GM23338 (cell line): ENCODE measurements around the gene ARHGEF25. TPM values are rescaled to one million over a fixed set of nuclear protein-coding genes. Genes with fewer than 3 reads are reported as not detected.

Source experiments
- ATAC-seq: fragments of 200-7000 bp; cut with Tn5 transposase; 3 replicates; pipeline ENCODE4 v1.9.1; 2020
- DNase-seq: peaks from one replicate; pipeline ENCODE4 v3.0.0-alpha.2; 2015; ENCODE audit warnings: low spot score
- H2AFZ ChIP-seq: fragments of 200-600 bp; sonication (generic); 2 replicates; pipeline ENCODE4 v1.8.0; 2016; ENCODE audit warnings: antibody characterized with exemption, mild to moderate bottlenecking, moderate library complexity
- H3F3A ChIP-seq: fragments of 200-600 bp; sonication (generic); replicated peaks from 2 replicates; pipeline ENCODE4 v1.8.0; 2017; ENCODE audit warnings: antibody characterized with exemption, mixed run types, low read depth
- H3K27ac ChIP-seq: fragments of 200-600 bp; sonication (generic); 2 replicates; pipeline ENCODE4 v1.6.1; 2016; ENCODE audit warnings: low read depth
- H3K27me3 ChIP-seq: fragments of 200-600 bp; sonication (generic); 2 replicates; pipeline ENCODE4 v1.8.0; 2016; ENCODE audit warnings: mild to moderate bottlenecking, mixed run types, moderate library complexity; ENCODE audit not compliant: insufficient read depth
- H3K36me3 ChIP-seq: fragments of 200-600 bp; sonication (generic); 2 replicates; pipeline ENCODE4 v1.8.0; 2016; ENCODE audit warnings: mild to moderate bottlenecking; ENCODE audit not compliant: insufficient read depth
- H3K4me1 ChIP-seq: fragments of 200-600 bp; sonication (generic); 2 replicates; pipeline ENCODE4 v1.8.0; 2016; ENCODE audit warnings: mild to moderate bottlenecking, moderate library complexity; ENCODE audit not compliant: insufficient read depth
- H3K4me2 ChIP-seq: fragments of 200-600 bp; sonication (generic); 2 replicates; pipeline ENCODE4 v1.7.1; 2017; ENCODE audit warnings: mixed run types
- H3K4me3 ChIP-seq: fragments of 200-600 bp; sonication (generic); 2 replicates; pipeline ENCODE4 v1.6.1; 2016; ENCODE audit warnings: mixed run types
- H3K79me2 ChIP-seq: fragments of 200-600 bp; sonication (generic); replicated peaks from 2 replicates; pipeline ENCODE4 v1.8.0; 2017; ENCODE audit warnings: mild to moderate bottlenecking; ENCODE audit not compliant: insufficient read depth
- H3K9me2 ChIP-seq: fragments of 200-600 bp; sonication (generic); 2 replicates; pipeline ENCODE4 v1.8.0; 2017; ENCODE audit not compliant: insufficient read depth
- H4K20me1 ChIP-seq: fragments of 200-600 bp; sonication (generic); replicated peaks from 2 replicates; pipeline ENCODE4 v1.8.0; 2017; ENCODE audit warnings: mild to moderate bottlenecking; ENCODE audit not compliant: insufficient read depth
- H3K27ac Mint-ChIP-seq: 2 replicates; pipeline ENCODE4 v1.8.0; 2020; ENCODE audit warnings: inconsistent platforms, mild to moderate bottlenecking, moderate library complexity, mixed read lengths
- H3K27me3 Mint-ChIP-seq: 3 replicates; pipeline ENCODE4 v1.8.0; 2022; ENCODE audit warnings: low read depth, mild to moderate bottlenecking, moderate library complexity, mixed read lengths, inconsistent platforms; ENCODE audit not compliant: insufficient read depth, poor library complexity
- H3K36me3 Mint-ChIP-seq: 3 replicates; pipeline ENCODE4 v1.8.0; 2021; ENCODE audit warnings: low read depth, mild to moderate bottlenecking, inconsistent platforms, moderate library complexity, mixed read lengths
- H3K4me1 Mint-ChIP-seq: 3 replicates; pipeline ENCODE4 v1.8.0; 2020; ENCODE audit warnings: mild to moderate bottlenecking, inconsistent platforms, mixed read lengths
- H3K4me3 Mint-ChIP-seq: 3 replicates; pipeline ENCODE4 v1.8.0; 2021; ENCODE audit warnings: moderate library complexity, mild to moderate bottlenecking, inconsistent platforms, mixed read lengths
- H3K9me3 Mint-ChIP-seq: 3 replicates; pipeline ENCODE4 v1.8.0; 2020; ENCODE audit warnings: moderate library complexity, mild to moderate bottlenecking, inconsistent platforms, mixed read lengths
- CREB1 ChIP-seq: fragments of 250-450 bp; sonication (Bioruptor Pico); IDR thresholded peaks from 2 replicates; pipeline ENCODE4 v1.5.0; 2020; ENCODE audit warnings: low read depth, mild to moderate bottlenecking, moderate library complexity
- CTCF ChIP-seq, 2 experiments: fragments of 200-600 bp in 1 of 2; sonication (generic) in 1 of 2; conservative IDR thresholded peaks; 2 replicates each; pipeline versions ENCODE4 v1.5.1 to v1.6.1; 2016 to 2017; ENCODE audit warnings: antibody characterized with exemption in 2 of 2, low read depth in 2 of 2, mild to moderate bottlenecking in 2 of 2, moderate library complexity in 1 of 2
- ETS1 ChIP-seq: IDR thresholded peaks from 2 replicates; pipeline ENCODE4 v1.6.1; 2016; ENCODE audit warnings: antibody characterized with exemption
- EZH2phosphoT487 ChIP-seq: fragments of 200-600 bp; sonication (generic); IDR thresholded peaks from one replicate; pipeline ENCODE4 v1.8.1; 2018; ENCODE audit warnings: antibody characterized with exemption; ENCODE audit not compliant: unreplicated experiment
- NANOG ChIP-seq: IDR thresholded peaks from 2 replicates; pipeline ENCODE4 v1.6.1; 2016; ENCODE audit warnings: antibody characterized with exemption, borderline replicate concordance
- POLR2AphosphoS5 ChIP-seq: IDR thresholded peaks from 2 replicates; pipeline ENCODE4 v1.6.1; 2016; ENCODE audit warnings: antibody characterized with exemption, low read depth
- REST ChIP-seq: IDR thresholded peaks from one replicate; pipeline ENCODE4 v1.6.1; 2018; ENCODE audit warnings: antibody characterized with exemption; ENCODE audit not compliant: unreplicated experiment
- ZNF114 ChIP-seq: fragments of 250-450 bp; sonication (Bioruptor Pico); IDR thresholded peaks from 2 replicates; pipeline ENCODE4 v1.5.0; 2020; ENCODE audit warnings: mild to moderate bottlenecking, moderate library complexity
- ZNF462 ChIP-seq: fragments of 250-450 bp; sonication (Bioruptor Pico); IDR thresholded peaks from 2 replicates; pipeline ENCODE4 v1.5.0; 2020; ENCODE audit warnings: mild to moderate bottlenecking, moderate library complexity
- polyA plus RNA-seq: library from polyadenylated mRNA; unstranded; fragments of >200 nt; fragmentation: Nextera tagmentation; extraction: Ambion mirVana; gene quantifications from 2 replicates; pipeline ENCODE4 v1.2.1, GENCODE V29; 2016
- total RNA-seq: library from RNA; depleted of rRNA; stranded (reverse); fragments of >200 nt; shearing (Covaris generic); gene quantifications from 2 replicates; pipeline ENCODE4 v1.2.3, GENCODE V29; 2014

Gene ARHGEF25
- total and polyA plus RNA-seq, 2 experiments from 2014 or later: 0.53 to 10.2 TPM

- H3K27ac Mint-ChIP-seq: no peak overlapping the region
- Histone ChIP-seq H4K20me1 (no peaks in the 10 kb centered on the region; the same call in 1 of the 2 replicates), H2AFZ (no peak overlapping the region), H3K36me3 (peaks cover 14% of the 10 kb centered on the region), H3K79me2 (peaks cover 3% of the 10 kb centered on the region; the same call in 1 of the 2 replicates), H3K4me3 (no peak overlapping the region), H3K4me2 (no peak overlapping the region), H3K27ac (no peak overlapping the region), H3K27me3 (no peaks in the 10 kb centered on the region), H3K9me2 (no peaks in the 10 kb centered on the region), H3K4me1 (peaks cover 14% of the 10 kb centered on the region), H3F3A (0 out of 2 replicates have a peak, but pooled peaks cover 3% of the 10 kb centered on the region)
- H3K4me3 Mint-ChIP-seq: no peak overlapping the region
- DNase-seq (no peak), ATAC-seq (no peak)
- peaks cover 15% of the 10 kb centered on the region; the same call in 2 of the 3 replicates for H3K4me1 Mint-ChIP-seq
- peaks cover 17% of the 10 kb centered on the region for H3K27me3 Mint-ChIP-seq
- peaks cover 30% of the 10 kb centered on the region for H3K36me3 Mint-ChIP-seq
- H3K9me3 Mint-ChIP-seq: no peaks in the 10 kb centered on the region
- no peak for TF ChIP-seq ZNF114
These were observed 10.8 kb upstream of the ARHGEF25 start for GRCh38 chr12:57600395-57600794.

- Histone ChIP-seq H3K79me2 (peaks cover 12% of the 10 kb centered on the region), H3K4me1 (peaks cover 21% of the 10 kb centered on the region), H3K36me3 (peaks cover 12% of the 10 kb centered on the region), H3F3A (0 out of 2 replicates have a peak, but pooled peaks cover 3% of the 10 kb centered on the region), H3K4me2 (no peak overlapping the region), H3K4me3 (no peak overlapping the region), H3K27ac (no peak overlapping the region), H3K27me3 (0 out of 2 replicates have a peak, but pooled peaks cover 6% of the 10 kb centered on the region), H3K9me2 (no peaks in the 10 kb centered on the region), H2AFZ (no peak overlapping the region), H4K20me1 (no peaks in the 10 kb centered on the region; the same call in none of the 2 replicates)
- Mint-ChIP-seq H3K27me3 (peaks cover 19% of the 10 kb centered on the region), H3K27ac (no peak overlapping the region), H3K9me3 (no peaks in the 10 kb centered on the region), H3K36me3 (peaks cover 31% of the 10 kb centered on the region), H3K4me1 (peaks cover 27% of the 10 kb centered on the region), H3K4me3 (no peak overlapping the region; the same call in 2 of the 3 replicates)
- no peak for DNase-seq
- no peak for ATAC-seq
- TF ChIP-seq POLR2AphosphoS5: no peak
- no peak for TF ChIP-seq ZNF462 (CRISPR knock-in tag)
- TF ChIP-seq NANOG: no peak
- no peak for TF ChIP-seq ETS1
- no peak for TF ChIP-seq CTCF (conservative IDR thresholded peaks at IDR 0.05; ENCODE audit: low read depth in 2 of 2)
- TF ChIP-seq CREB1 (CRISPR knock-in tag): no peak
- no peak for TF ChIP-seq REST
- no peak for TF ChIP-seq EZH2phosphoT487
These were observed 8.7 kb upstream of the ARHGEF25 start for GRCh38 chr12:57602544-57602943.
